B cell (primary cell): Measurements from ENCODE around the gene DCAF8L2.

Source experiments
- CTCF ChIP-seq: fragments of 200-600 bp; IDR thresholded peaks from one replicate; pipeline ENCODE4 v1.8.0; 2022; ENCODE audit warnings: antibody characterized with exemption, mild to moderate bottlenecking
- EZH2 ChIP-seq: IDR thresholded peaks from 2 replicates; pipeline ENCODE4 v1.6.1; 2012; ENCODE audit warnings: borderline replicate concordance, low read depth, mild to moderate bottlenecking, moderate library complexity, low read length; ENCODE audit not compliant: insufficient read depth, poor library complexity, severe bottlenecking

GRCh38 chrX:27548624-27549023 is 41.5 kb upstream of the DCAF8L2 start:
- TF ChIP-seq CTCF (no peak), EZH2 (no peak)
